Spleen (tissue), 11 donors: ENCODE measurements around the gene EWSR1. TPM values are rescaled to one million over a fixed set of nuclear protein-coding genes. Genes with fewer than 3 reads are reported as not detected.
A peak's percentile ranks its signal among the peaks of the same experiment; 100 is the strongest.

ENCODE experiments used
- DNase-seq: peaks from one replicate; pipeline ENCODE4 v3.0.0-alpha.2; 2020
- H3K27ac ChIP-seq, 8 donors: fragments of 200-600 bp; sonication (generic) in 7 of 8; 1 replicate in 4 of 8; 2 replicates in 4 of 8; pipeline versions ENCODE4 v1.5.0 to v1.8.0; 2016 to 2021; ENCODE audit warnings: inconsistent platforms in 4 of 8, mild to moderate bottlenecking in 4 of 8, moderate library complexity in 1 of 8
- H3K27me3 ChIP-seq, 7 donors: fragments of 200-600 bp; sonication (generic) in 6 of 7; replicated peaks in 1 of 7; 1 replicate in 4 of 7; 2 replicates in 3 of 7; pipeline versions ENCODE4 v1.5.0 to v1.8.0; 2016 to 2021; ENCODE audit warnings: inconsistent platforms in 3 of 7, mild to moderate bottlenecking in 1 of 7
- H3K36me3 ChIP-seq, 6 donors: fragments of 200-600 bp; sonication (generic) in 5 of 6; 1 replicate in 4 of 6; 2 replicates in 2 of 6; pipeline versions ENCODE4 v1.5.0 to v1.8.0; 2016 to 2021; ENCODE audit warnings: inconsistent platforms in 2 of 6
- H3K4me1 ChIP-seq, 6 donors: fragments of 200-600 bp; sonication (generic) in 5 of 6; 1 replicate in 3 of 6; 2 replicates in 3 of 6; pipeline versions ENCODE4 v1.5.0 to v1.8.0; 2016 to 2021; ENCODE audit warnings: inconsistent platforms in 3 of 6
- H3K4me3 ChIP-seq, 8 donors: fragments of 200-600 bp; sonication (generic) in 7 of 8; 1 replicate in 4 of 8; 2 replicates in 4 of 8; pipeline versions ENCODE4 v1.5.0 to v1.8.0; 2016 to 2021; ENCODE audit warnings: inconsistent platforms in 4 of 8, mild to moderate bottlenecking in 4 of 8, moderate library complexity in 2 of 8
- H3K9me3 ChIP-seq, 8 donors: fragments of 200-600 bp; sonication (generic) in 7 of 8; 1 replicate in 4 of 8; 2 replicates in 4 of 8; pipeline versions ENCODE4 v1.5.0 to v1.8.0; 2016 to 2021; ENCODE audit warnings: inconsistent platforms in 4 of 8
- POLR2A ChIP-seq, 3 donors: fragments of 450-650 bp; IDR thresholded peaks; one replicate each; pipeline ENCODE4 v1.5.1; 2017; ENCODE audit warnings: antibody characterized with exemption in 3 of 3, mild to moderate bottlenecking in 1 of 3
- POLR2AphosphoS5 ChIP-seq, 3 donors: sonication (generic); formaldehyde crosslinking; IDR thresholded peaks; one replicate each; pipeline ENCODE4 v1.5.1; 2017; ENCODE audit warnings: antibody characterized with exemption in 3 of 3
- WGBS, 5 donors: extraction: QIAGEN DNeasy Blood & Tissue Kit in 3 of 5; methylation state at CpG; one replicate each; pipeline versions ENCODE4 v1.1.5 to v1.1.7; 2013 to 2018; 5-methylcytosine and 5-hydroxymethylcytosine counted together
- intact Hi-C: fragments of 100-400 bp; cut with DNase I; formaldehyde crosslinking; loops from one replicate; pipeline ENCODE4 v1.15.0; 2023; ENCODE audit warnings: low total_unique reads
- polyA plus RNA-seq, 3 donors: library from polyadenylated mRNA; stranded (reverse); fragments of 200-250 nt; gene quantifications; one replicate each; pipeline ENCODE4 v1.2.1, GENCODE V29; 2013
- total RNA-seq, 7 donors: library from RNA; depleted of rRNA in 3 of 7; stranded (reverse); fragments of >200 nt in 3 of 7; fragmentation: NEBNext Ultra II Directional in 4 of 7; extraction: Animal tissue kit (Norgen Biotek cat#: 25700) in 4 of 7; gene quantifications; one replicate each; pipeline versions ENCODE4 v1.1.0 to v1.2.1, GENCODE V29; 2016 to 2021
- TF ChIP-seq, protein P1 (sequence below), 11 experiments: fragments of 200-600 bp in 7 of 11; fragments of 450-650 bp in 4 of 11; sonication (generic) in 4 of 11; IDR thresholded peaks in 8 of 11; conservative IDR thresholded peaks in 3 of 11; 1 replicate in 7 of 11; 2 replicates in 4 of 11; pipeline versions ENCODE4 v1.4.0 to v1.8.0; 2016 to 2021; ENCODE audit warnings: antibody characterized with exemption in 11 of 11, inconsistent platforms in 4 of 11, mild to moderate bottlenecking in 1 of 11
- donor health status: healthy with polysubstance abuse.
- donor health status: DM: no; HTN: no; CAD: no; lungs with moderate emphysema.
- donor health status: DM: no; HTN: no; CAD: no.
- donor health status: Bipolar disorder and iron deficiency.
- donor health status: healthy.
- donor health status: DM: no; HTN: no; CAD: no.
- donor health status: DM: yes; HTN: yes; CAD: no.

Gene EWSR1
- total and polyA plus RNA-seq, 10 donors = 127 to 282 (median 239) TPM

DNA sequence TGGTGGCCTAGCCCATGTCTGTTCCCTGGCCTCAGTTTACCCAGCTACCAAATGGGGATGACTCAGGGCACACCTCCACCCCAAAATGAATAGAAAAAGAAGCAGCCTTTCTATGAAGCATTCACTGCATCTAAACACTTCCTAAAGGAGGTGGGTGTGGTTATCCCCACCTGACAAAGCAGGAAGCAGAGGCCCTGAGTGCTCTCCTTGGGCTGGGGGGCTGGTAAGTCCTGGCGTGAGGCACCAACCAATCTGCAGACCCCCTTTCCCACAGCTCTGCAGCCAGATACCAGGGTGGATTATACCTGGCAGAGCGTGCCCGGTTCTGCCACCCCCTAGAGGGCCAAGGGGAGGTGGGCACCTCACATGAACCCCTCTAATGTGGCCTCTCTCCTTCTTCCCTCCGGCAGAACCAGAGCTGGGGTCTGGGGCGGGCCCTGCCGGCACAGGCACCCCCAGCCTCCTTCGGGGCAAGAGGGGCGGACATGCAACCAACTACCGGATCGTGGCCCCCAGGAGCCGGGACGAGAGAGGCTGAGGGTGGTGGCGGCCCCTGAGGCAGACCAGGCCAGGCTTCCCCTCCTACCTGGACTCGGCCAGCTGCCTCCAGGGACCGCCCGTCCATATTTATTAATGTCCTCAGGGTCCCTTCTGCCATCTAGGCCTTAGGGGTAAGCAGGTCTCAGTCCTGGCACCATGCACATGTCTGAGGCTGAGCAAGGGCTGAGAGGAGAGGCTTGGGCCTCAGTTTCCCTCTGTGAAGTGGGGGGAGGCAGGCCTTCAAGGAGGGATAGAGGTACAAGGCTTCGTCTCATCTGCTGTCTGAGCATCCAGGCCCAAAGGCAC, 9.4 kb upstream of the EWSR1 start:
- H3K4me3 ChIP-seq = no peak overlapping the region
- H3K4me1 ChIP-seq = peaks cover 0 to 11% (median 2%) of the 10 kb centered on the region in 6 donors
- no peaks in the 10 kb centered on the region for H3K9me3 ChIP-seq
- peaks cover 0 to 79% (median 4%) of the 10 kb centered on the region in 6 donors for H3K36me3 ChIP-seq
- DNase-seq = peak; percentile 74
- intact Hi-C loops = no loop called here
- TF ChIP-seq POLR2AphosphoS5 (IDR thresholded peaks at IDR 0.05) (peak in 2 of 3 donors; percentile 41 to 54), POLR2A (IDR thresholded peaks at IDR 0.05) (no peak)
- TF ChIP-seq, protein P1, sequence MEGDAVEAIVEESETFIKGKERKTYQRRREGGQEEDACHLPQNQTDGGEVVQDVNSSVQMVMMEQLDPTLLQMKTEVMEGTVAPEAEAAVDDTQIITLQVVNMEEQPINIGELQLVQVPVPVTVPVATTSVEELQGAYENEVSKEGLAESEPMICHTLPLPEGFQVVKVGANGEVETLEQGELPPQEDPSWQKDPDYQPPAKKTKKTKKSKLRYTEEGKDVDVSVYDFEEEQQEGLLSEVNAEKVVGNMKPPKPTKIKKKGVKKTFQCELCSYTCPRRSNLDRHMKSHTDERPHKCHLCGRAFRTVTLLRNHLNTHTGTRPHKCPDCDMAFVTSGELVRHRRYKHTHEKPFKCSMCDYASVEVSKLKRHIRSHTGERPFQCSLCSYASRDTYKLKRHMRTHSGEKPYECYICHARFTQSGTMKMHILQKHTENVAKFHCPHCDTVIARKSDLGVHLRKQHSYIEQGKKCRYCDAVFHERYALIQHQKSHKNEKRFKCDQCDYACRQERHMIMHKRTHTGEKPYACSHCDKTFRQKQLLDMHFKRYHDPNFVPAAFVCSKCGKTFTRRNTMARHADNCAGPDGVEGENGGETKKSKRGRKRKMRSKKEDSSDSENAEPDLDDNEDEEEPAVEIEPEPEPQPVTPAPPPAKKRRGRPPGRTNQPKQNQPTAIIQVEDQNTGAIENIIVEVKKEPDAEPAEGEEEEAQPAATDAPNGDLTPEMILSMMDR (IDR thresholded peaks at IDR 0.05 in 8 of 11, conservative IDR thresholded peaks at IDR 0.05 in 3 of 11) = no peak
- WGBS, 5 donors = 87 to 93% (median 92%) methylated on average over 5 to 17 of the region's 17 CpGs
- H3K27ac ChIP-seq = peak overlapping the region in 1 of 8 donors; percentile 53
- no peaks in the 10 kb centered on the region for H3K27me3 ChIP-seq

DNA sequence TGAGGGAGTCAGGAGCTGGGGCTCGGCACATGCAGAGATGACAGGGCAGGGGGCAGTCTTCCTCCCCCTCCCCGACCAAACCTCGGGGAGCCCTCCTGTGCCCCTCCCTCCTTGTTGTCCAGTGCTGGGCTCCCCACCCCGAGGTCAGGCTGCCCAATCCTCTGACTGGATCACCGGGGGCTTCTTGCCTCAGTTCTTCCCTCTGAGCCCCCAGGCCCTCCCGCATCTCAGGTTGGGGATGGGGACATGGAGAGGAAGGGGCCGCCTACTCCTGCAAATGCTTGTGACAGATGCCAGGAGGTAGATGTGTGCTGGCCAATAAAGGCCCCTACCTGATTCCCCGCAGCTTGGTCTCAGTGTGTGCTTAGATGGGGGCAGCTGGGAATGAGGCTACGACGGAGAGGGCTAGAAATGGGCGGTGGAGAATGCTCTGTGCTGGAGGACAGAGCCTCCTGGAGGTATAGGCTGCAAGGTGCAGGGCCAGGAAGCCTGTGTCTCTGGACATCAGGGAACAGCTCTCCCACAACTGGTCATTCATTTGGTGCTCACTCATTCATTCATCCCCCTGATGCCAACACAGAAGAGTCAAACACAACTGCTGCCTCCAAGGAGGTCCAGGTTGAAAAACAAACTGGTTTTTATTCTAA, 8.7 kb upstream of the EWSR1 start:
- H3K36me3 ChIP-seq = peaks cover 0 to 79% (median 4%) of the 10 kb centered on the region in 6 donors
- no peaks in the 10 kb centered on the region for H3K27me3 ChIP-seq
- TF ChIP-seq POLR2A (IDR thresholded peaks at IDR 0.05) (no peak), POLR2AphosphoS5 (IDR thresholded peaks at IDR 0.05) (no peak)
- TF ChIP-seq, protein P1 (IDR thresholded peaks at IDR 0.05 in 8 of 11, conservative IDR thresholded peaks at IDR 0.05 in 3 of 11) = peak in 1 of 11 experiments; percentile 14
- 82 to 90% (median 88%) methylated on average over 10 to 11 of the region's 11 CpGs for WGBS, 5 donors
- peaks cover 0 to 18% (median 4%) of the 10 kb centered on the region in 6 donors for H3K4me1 ChIP-seq
- no peak for DNase-seq
- H3K9me3 ChIP-seq = no peaks in the 10 kb centered on the region
- intact Hi-C loops = no loop called here
- H3K27ac ChIP-seq = no peak overlapping the region
- H3K4me3 ChIP-seq = no peak overlapping the region

DNA sequence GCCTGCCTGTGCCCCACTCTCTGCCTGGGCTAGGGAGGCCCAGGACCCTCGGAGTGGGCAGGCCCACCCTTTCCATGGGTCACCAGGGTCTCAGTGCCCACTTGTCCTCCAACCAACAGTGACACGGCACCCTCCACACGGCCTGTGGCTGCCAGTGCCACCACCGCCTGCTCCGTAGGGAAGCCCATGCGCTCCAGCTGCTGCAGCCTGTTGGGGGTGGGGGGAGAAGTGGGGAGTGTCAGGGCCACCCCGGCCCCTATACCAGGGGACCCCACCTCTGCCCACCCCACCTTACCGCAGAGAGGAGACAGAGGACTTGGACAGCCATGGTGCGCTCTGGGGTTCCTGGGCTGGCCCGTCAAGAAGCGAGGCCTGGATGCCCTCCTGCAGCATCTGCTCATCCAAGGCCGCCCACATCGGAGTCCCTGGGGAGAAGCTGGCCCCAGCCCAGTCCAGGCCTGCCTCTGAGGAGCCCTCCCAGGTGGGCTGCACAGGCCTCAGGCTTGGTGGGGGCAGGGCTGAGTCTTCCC, 8.0 kb upstream of the EWSR1 start:
- DNase-seq = peak; percentile 76
- no peaks in the 10 kb centered on the region for H3K9me3 ChIP-seq
- H3K4me1 ChIP-seq = peaks cover 0 to 18% (median 4%) of the 10 kb centered on the region in 6 donors
- intact Hi-C loops = no loop called here
- H3K27ac ChIP-seq = peak overlapping the region in 1 of 8 donors; percentile 24
- no peaks in the 10 kb centered on the region for H3K27me3 ChIP-seq
- 88 to 95% (median 91%) methylated on average over 4 to 13 of the region's 13 CpGs for WGBS, 5 donors
- H3K36me3 ChIP-seq = peaks cover 0 to 79% (median 4%) of the 10 kb centered on the region in 6 donors
- TF ChIP-seq, protein P1 (IDR thresholded peaks at IDR 0.05 in 8 of 11, conservative IDR thresholded peaks at IDR 0.05 in 3 of 11) = no peak
- TF ChIP-seq POLR2AphosphoS5 (IDR thresholded peaks at IDR 0.05) = peak in 2 of 3 donors; percentile 5 to 61
- H3K4me3 ChIP-seq = no peak overlapping the region
